Suprapubic skin (tissue), 4 donors: ENCODE data around the gene TYW5.

Experiments used
- CTCF ChIP-seq, 2 donors: fragments of 200-600 bp in 1 of 2; fragments of 450-650 bp in 1 of 2; sonication (generic) in 1 of 2; IDR thresholded peaks; one replicate each; pipeline ENCODE4 v1.5.1; 2016 to 2019; ENCODE audit warnings: antibody characterized with exemption in 2 of 2, mild to moderate bottlenecking in 1 of 2, moderate library complexity in 1 of 2
- EP300 ChIP-seq: sonication (generic); formaldehyde crosslinking; IDR thresholded peaks from one replicate; pipeline ENCODE4 v1.6.1; 2017; ENCODE audit warnings: antibody characterized with exemption
- POLR2A ChIP-seq, 2 donors: fragments of 450-650 bp; IDR thresholded peaks; one replicate each; pipeline ENCODE4 v1.6.1; 2017; ENCODE audit warnings: antibody characterized with exemption in 2 of 2, mild to moderate bottlenecking in 2 of 2, moderate library complexity in 2 of 2
- POLR2AphosphoS5 ChIP-seq, 3 donors: sonication (generic); formaldehyde crosslinking; IDR thresholded peaks; one replicate each; pipeline ENCODE4 v1.6.1; 2017; ENCODE audit warnings: antibody characterized with exemption in 3 of 3

GRCh38 chr2:199997296-199997695 is 42.0 kb upstream of the TYW5 start:
- no peak for TF ChIP-seq EP300
- no peak for TF ChIP-seq CTCF (IDR thresholded peaks at IDR 0.05)
- TF ChIP-seq POLR2AphosphoS5 (IDR thresholded peaks at IDR 0.05) = no peak
- TF ChIP-seq POLR2A (IDR thresholded peaks at IDR 0.05) = no peak
